Superior temporal gyrus (tissue), 1 donor: ENCODE results near the gene ACOT4.
"Not testable (repeated sequence)": the region's sequence is repeated elsewhere in the genome, so short reads cannot be mapped to it uniquely, and the experiment has no call there.

Experiments
- DNase-seq: peaks from one replicate; pipeline ENCODE4 v3.0.0-alpha.2; 2016; ENCODE audit errors: extremely low spot score

ACOT4 gene

DNA sequence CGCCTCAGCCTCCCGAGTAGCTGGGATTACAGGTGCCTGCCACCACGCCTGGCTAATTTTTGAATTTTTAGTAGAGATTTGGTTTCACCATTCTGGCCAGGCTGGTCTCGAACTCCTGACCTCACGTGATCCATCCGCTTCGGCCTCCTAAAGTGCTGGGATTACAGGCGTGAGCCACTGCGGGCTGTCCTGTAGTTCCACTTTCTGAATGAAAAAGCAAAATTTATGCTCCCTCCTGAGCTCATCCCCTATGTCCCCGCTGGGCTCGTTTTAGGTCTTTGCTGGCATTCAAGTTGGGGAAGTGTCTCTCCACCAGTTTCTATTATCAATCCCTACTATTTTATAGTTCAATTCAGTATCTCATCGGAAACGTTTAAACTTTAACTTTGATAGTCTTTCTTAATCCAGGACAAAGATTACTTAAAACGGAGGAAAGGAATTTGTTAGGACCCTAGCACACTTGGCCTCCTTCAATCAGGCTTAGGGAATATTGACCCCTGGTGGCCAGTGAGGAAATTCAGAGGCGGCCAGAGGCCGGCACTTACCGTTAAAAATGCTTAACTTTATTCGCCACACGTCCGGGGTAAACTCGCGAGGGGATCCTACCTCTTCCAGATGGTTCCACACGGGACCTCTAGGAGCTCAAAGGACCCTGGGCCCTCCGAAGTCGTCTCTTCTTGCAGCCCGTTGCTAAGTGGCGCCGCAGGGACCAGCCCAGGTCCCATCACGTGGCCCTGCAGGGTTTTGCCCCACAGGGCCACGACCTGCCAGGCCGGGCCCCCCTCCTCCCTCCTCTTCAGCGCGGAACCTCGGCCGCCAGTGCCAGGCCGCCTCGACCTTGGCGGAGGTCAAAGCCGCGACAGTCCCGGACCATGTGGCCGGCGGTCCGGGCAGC lies 41.7 kb downstream of the ACOT4 start:
- DNase-seq, result peak; percentile 87

- DNase-seq, result peak; percentile 43
These were observed 42.5 kb downstream of the ACOT4 start for GRCh38 chr14:73634011-73634833.

DNA sequence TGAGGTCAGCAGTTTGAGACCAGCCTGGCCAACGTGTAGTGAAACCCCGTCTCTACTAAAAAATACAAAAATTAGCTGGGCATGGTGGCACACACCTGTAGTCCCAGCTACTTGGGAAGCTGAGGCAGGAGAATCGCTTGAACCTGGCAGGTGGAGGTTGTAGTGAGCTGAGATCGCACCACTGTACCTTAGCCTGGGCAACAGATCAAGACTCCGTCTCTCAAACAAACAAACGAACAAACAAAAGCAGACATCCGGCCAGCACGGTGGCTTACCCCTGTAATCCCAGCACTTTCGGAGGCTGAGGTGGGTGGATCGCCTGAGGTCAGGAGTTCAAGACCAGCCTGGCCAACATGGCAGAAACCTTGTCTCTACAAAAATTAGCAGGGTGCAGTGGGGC lies 44.7 kb downstream of the ACOT4 start:
- DNase-seq, result not testable (repeated sequence)

DNA sequence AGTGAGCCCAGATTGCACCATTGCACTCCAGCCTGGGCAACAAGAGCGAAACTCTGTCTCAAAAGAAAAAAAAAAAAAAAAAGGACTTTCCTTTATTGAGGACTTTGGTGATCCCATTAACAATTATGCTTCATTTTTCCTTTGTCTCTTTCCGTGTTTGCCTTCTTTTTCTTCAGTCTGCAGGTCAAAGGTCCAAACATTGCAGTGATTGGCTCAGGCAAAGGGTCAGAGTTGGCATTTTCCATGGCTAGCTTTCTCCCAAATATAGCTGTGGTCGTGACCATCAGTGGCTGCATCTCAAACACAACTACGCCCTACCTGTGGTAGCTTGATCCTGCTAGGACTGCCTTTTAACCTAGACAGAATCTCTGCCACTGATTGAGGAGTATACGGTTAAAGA lies 46.2 kb downstream of the ACOT4 start:
- no peak for DNase-seq

DNA sequence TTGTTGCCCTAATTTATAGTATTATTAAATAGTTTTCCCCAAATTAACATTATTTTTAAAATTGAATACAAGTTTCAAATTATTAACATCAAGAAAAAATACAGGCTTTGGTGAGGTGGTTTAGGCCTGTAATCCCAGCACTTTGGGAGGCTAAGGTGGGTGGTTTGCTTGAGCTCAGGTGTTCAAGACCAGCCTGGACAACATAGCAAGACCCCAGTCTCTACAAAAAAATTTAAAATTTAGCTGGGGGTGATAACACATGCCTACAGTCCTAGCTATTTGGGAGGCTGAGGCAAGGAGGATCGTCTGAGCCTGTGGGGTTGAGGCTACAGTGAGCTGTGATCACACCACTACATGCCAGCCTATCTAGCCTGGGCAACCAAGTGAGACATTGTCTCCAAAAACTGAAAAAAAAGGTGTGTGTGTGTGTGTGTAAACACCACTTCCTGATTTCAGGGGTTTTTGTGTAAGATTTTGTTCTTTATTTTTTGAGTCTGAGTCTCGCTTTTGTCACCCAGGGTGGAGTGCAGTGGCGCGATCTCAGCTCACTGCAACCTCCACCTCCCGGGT lies 49.2 kb downstream of the ACOT4 start:
- no peak for DNase-seq

DNA sequence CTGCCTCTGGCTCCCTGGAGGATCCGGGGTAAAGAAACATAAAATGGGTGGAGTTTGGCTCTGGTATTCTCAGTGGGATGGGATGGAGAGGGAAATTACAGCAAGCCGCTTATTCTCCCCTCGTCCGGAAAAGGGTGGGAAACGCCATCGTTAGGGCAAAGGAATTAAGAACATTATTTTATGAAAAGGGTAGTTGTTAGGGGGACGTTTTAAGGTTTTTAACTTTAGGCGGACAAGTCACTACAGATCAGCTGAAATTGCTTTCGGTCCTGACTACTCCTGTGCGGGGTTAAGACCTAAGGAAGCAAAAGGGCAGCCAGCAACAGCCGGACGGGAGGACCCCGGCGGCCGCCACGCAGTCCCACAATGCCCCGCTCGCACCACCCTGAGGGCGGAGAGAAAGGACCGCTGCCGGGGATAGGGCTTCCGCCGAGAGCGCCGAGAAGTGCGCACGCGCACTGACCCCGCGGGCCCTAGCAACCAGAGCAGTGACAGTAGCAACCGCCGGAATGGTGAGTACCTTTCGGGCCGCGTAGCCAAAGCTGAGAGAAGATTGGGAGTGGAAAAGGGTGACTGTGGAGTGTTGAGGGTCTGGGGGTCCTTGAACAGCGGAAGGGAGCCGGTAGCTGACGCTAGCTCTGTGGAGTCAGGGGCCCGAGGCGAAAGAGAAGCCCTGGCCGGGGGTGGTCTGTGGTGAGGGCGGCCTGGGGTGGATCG lies 53.0 kb downstream of the ACOT4 start, which contains the start of gene DNAL1:
TSS of gene DNAL1 (plus strand) at position 456 of the 717 bp plus-strand sequence. CDS start at position 510, 54 bp downstream.
- DNase-seq, result peak; percentile 92

GRCh38 chr14:73645248-73645610 lies 53.6 kb downstream of the ACOT4 start:
- no peak for DNase-seq
